Thoracic aorta (tissue), 2 donors: ENCODE measurements around the gene ZNF165. TPM values are rescaled to one million over a fixed set of nuclear protein-coding genes. Genes with fewer than 3 reads are reported as not detected.
"Not testable (repeated sequence)": the region's sequence is repeated elsewhere in the genome, so short reads cannot be mapped to it uniquely, and the experiment has no call there.

Experiments used
- ATAC-seq: fragments of 150-250 bp; one replicate; pipeline ENCODE4 v1.8.0; 2017; ENCODE audit warnings: low read depth; ENCODE audit not compliant: insufficient number of reproducible peaks, low FRiP score
- DNase-seq: peaks from one replicate; pipeline ENCODE4 v3.0.0-alpha.2; 2020; ENCODE audit warnings: low spot score
- H3K27ac ChIP-seq, 2 donors: fragments of 200-600 bp; sonication (generic); 1 replicate in 1 of 2; 2 replicates in 1 of 2; pipeline ENCODE4 v1.5.1; 2016; ENCODE audit warnings: mild to moderate bottlenecking in 2 of 2, moderate library complexity in 2 of 2
- H3K27me3 ChIP-seq: fragments of 200-600 bp; sonication (generic); replicated peaks from 2 replicates; pipeline ENCODE4 v1.6.0; 2016; ENCODE audit warnings: mild to moderate bottlenecking; ENCODE audit not compliant: insufficient read depth
- H3K36me3 ChIP-seq: fragments of 200-600 bp; sonication (generic); one replicate; pipeline ENCODE4 v1.5.1; 2016
- H3K4me1 ChIP-seq, 2 donors: fragments of 200-600 bp; sonication (generic); 1 replicate in 1 of 2; 2 replicates in 1 of 2; pipeline versions ENCODE4 v1.5.1 to v1.6.0; 2016; ENCODE audit warnings: low read depth in 2 of 2, mild to moderate bottlenecking in 1 of 2; ENCODE audit not compliant: control insufficient read depth in 1 of 2
- H3K4me3 ChIP-seq: fragments of 200-600 bp; sonication (generic); 2 replicates; pipeline ENCODE4 v1.5.1; 2016; ENCODE audit warnings: mild to moderate bottlenecking
- H3K9me3 ChIP-seq: fragments of 200-600 bp; sonication (generic); 2 replicates; pipeline ENCODE4 v1.5.1; 2016
- CTCF ChIP-seq: fragments of 200-600 bp; sonication (generic); IDR thresholded peaks from one replicate; pipeline ENCODE4 v1.5.1; 2019; ENCODE audit warnings: antibody characterized with exemption
- total RNA-seq, 2 donors: library from RNA; depleted of rRNA; stranded (reverse); fragments of >200 nt; gene quantifications; one replicate each; pipeline versions ENCODE4 v1.1.0 to v1.2.3, GENCODE V29; 2016

Gene ZNF165
- total RNA-seq, 2 donors from 2014 or later, result 0.56 TPM; not detected in 1

- Histone ChIP-seq H3K4me1 (no peaks in the 10 kb centered on the region), H3K27me3 (no peaks in the 10 kb centered on the region), H3K9me3 (peaks cover 3% of the 10 kb centered on the region), H3K27ac (no peak overlapping the region), H3K4me3 (no peak overlapping the region), H3K36me3 (no peaks in the 10 kb centered on the region)
- ATAC-seq, result no peak
- DNase-seq, result no peak
- no peak for TF ChIP-seq CTCF
Measured at GRCh38 chr6:28089054-28089453, 8.7 kb downstream of the ZNF165 start.

GRCh38 chr6:28090917-28091586, 10.7 kb downstream of the ZNF165 start:
- ATAC-seq, result no peak
- peaks cover 3% of the 10 kb centered on the region for H3K9me3 ChIP-seq
- H3K27me3 ChIP-seq, result no peaks in the 10 kb centered on the region
- no peaks in the 10 kb centered on the region for H3K4me1 ChIP-seq
- no peaks in the 10 kb centered on the region for H3K36me3 ChIP-seq
- no peak overlapping the region for H3K27ac ChIP-seq
- peak overlapping the region; percentile 30 for H3K4me3 ChIP-seq
- no peak for TF ChIP-seq CTCF
- DNase-seq, result no peak

DNA sequence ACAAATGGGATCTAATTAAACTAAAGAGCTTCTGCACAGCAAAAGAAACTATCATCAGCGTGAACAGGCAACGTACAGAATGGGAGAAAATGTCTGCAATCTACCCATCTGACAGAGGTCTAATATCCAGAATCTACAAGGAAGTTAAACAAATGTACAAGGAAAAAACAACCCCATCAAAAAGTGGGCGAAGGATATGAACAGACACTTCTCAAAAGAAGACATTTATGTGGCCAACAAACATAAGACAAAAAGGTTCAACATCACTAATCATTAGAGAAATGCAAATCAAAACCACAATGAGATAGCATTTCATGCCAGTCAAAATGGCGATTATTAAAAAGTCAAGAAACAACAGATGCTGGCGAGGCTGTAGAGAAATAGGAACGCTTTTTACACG, 21.9 kb downstream of the ZNF165 start:
- not testable (repeated sequence) for H3K36me3 ChIP-seq, DNase-seq, ATAC-seq, H3K27ac ChIP-seq, H3K27me3 ChIP-seq, H3K9me3 ChIP-seq, H3K4me1 ChIP-seq, H3K4me3 ChIP-seq

- not testable (repeated sequence) for ATAC-seq
Measured at GRCh38 chr6:28102699-28103098, 22.3 kb downstream of the ZNF165 start.

GRCh38 chr6:28104392-28105244, 24.2 kb downstream of the ZNF165 start:
- Histone ChIP-seq H3K9me3 (no peaks in the 10 kb centered on the region), H3K27me3 (no peaks in the 10 kb centered on the region), H3K36me3 (no peaks in the 10 kb centered on the region), H3K27ac (peak overlapping the region; percentile 62 to 71), H3K4me1 (peaks cover 0 to 5% of the 10 kb centered on the region in 2 donors), H3K4me3 (peak overlapping the region; percentile 95)
- ATAC-seq (peak; percentile 96), DNase-seq (peak; percentile 9)
- TF ChIP-seq CTCF, result peak; percentile 70

More at GRCh38 chr6:28102699-28103098, 22.3 kb downstream of the ZNF165 start:
- H3K4me3 ChIP-seq, H3K9me3 ChIP-seq, H3K4me1 ChIP-seq, H3K36me3 ChIP-seq, H3K27ac ChIP-seq, H3K27me3 ChIP-seq, DNase-seq: not testable (repeated sequence)

DNA sequence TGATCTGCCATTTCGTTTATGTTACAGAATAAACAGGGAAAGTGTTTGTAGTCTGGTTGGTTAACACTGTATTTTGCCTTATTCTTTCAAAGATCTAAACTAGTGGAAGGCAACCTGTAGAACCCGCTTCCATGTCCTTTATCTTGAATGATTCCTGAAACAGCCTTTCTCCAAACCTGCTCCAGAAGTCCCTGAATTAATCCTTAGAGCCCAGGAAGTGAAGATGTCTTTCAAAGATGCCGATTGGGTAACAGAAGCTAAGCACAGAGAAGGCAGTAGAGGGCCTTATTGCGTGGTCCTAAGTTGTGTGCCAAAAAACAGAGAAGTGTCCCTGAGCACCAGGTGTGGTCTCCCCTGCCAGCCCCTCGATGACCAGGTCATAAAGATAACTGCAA, 24.9 kb downstream of the ZNF165 start:
- no peaks in the 10 kb centered on the region for H3K9me3 ChIP-seq
- no peak for TF ChIP-seq CTCF
- peak overlapping the region; percentile 62 to 71 for H3K27ac ChIP-seq

More for the DNA sequence above, 24.9 kb downstream of the ZNF165 start:
- DNase-seq (no peak), ATAC-seq (no peak)
- Histone ChIP-seq H3K36me3 (no peaks in the 10 kb centered on the region), H3K4me3 (peak overlapping the region; percentile 95), H3K4me1 (peaks cover 0 to 5% of the 10 kb centered on the region in 2 donors), H3K27me3 (no peaks in the 10 kb centered on the region)
